ENCODE data around the gene LGALS13. TPM values are rescaled to one million over a fixed set of nuclear protein-coding genes. Genes with fewer than 3 reads are reported as not detected.

LGALS13 gene
- total RNA-seq, 1 experiment from 2014 or later: not detected

GRCh38 chr19:39607021-39607420 is 4.7 kb downstream of the LGALS13 start:
- Histone ChIP-seq H4K91ac (ENCODE audit: insufficient read length, low read depth, low read length) (no peak overlapping the region), H2BK20ac (ENCODE audit: low read depth, low read length, poor library complexity, severe bottlenecking) (no peak overlapping the region), H3K4me2 (ENCODE audit: insufficient read depth, insufficient read length, low read length) (no peak overlapping the region), H3K9ac (ENCODE audit: extremely low read depth, insufficient read length, low read length) (no peak overlapping the region), H3K23ac (ENCODE audit: insufficient read length, low read depth, low read length) (no peak overlapping the region), H2BK120ac (ENCODE audit: low read depth, low read length, poor library complexity, severe bottlenecking) (no peak overlapping the region), H3K79me1 (ENCODE audit: insufficient read depth, low read depth, low read length, poor library complexity, severe bottlenecking) (no peaks in the 10 kb centered on the region), H3T11ph (ENCODE audit: low read length) (no peak overlapping the region), H3K18ac (ENCODE audit: insufficient read length, low read depth, low read length) (no peak overlapping the region), H3K4ac (ENCODE audit: low read depth, low read length) (no peak overlapping the region), H2AFZ (ENCODE audit: low read length) (no peak overlapping the region), H2BK15ac (ENCODE audit: low read depth, low read length) (no peak overlapping the region), H3K9me3 (ENCODE audit: control insufficient read depth, low read depth, low read length) (no peaks in the 10 kb centered on the region), H4K5ac (ENCODE audit: insufficient read length, low read depth, low read length) (no peak overlapping the region), H2AK5ac (ENCODE audit: insufficient read length, low read length) (no peak overlapping the region), H3K14ac (ENCODE audit: insufficient read depth, low read length) (no peak overlapping the region), H3K79me2 (ENCODE audit: insufficient read depth, low read length) (no peaks in the 10 kb centered on the region), H2BK12ac (ENCODE audit: insufficient read length, low read depth, low read length) (no peak overlapping the region), H3K56ac (ENCODE audit: insufficient read length, low read depth, low read length) (no peak overlapping the region), H4K8ac (replicated peaks; ENCODE audit: insufficient read length, low read depth, low read length) (no peak overlapping the region), H2BK5ac (ENCODE audit: insufficient read length, low read length) (no peak overlapping the region), H4K20me1 (ENCODE audit: control insufficient read depth, insufficient read depth, insufficient read length) (no peaks in the 10 kb centered on the region), H3K4me1 (ENCODE audit: insufficient read depth, low read length) (peaks cover 3% of the 10 kb centered on the region; the same call in 1 of the 2 replicates), H3K23me2 (ENCODE audit: insufficient read length, low read depth, low read length, poor library complexity, severe bottlenecking) (no peaks in the 10 kb centered on the region), H3K27me3 (ENCODE audit: insufficient read depth, low read length) (no peaks in the 10 kb centered on the region), H3K27ac (ENCODE audit: insufficient read length, low read depth, low read length) (no peak overlapping the region)
- no CpG with 5 or more reads among the region's 9 CpGs for WGBS (ENCODE audit: extremely low coverage, insufficient read length, low lambda C conversion rate)
- no peak overlapping the region for H3K4me3 Mint-ChIP-seq
- peaks cover 8% of the 10 kb centered on the region for H3K27me3 Mint-ChIP-seq (ENCODE audit: low read depth)
- peaks cover 3 to 4% of the 10 kb centered on the region in 2 experiments; a peak in 3 of 5 replicates for H3K9me3 Mint-ChIP-seq
- H3K36me3 Mint-ChIP-seq (ENCODE audit: insufficient read depth in 1 of 3, low read depth in 3 of 3): no peaks in the 10 kb centered on the region
- TF ChIP-seq, protein P1, sequence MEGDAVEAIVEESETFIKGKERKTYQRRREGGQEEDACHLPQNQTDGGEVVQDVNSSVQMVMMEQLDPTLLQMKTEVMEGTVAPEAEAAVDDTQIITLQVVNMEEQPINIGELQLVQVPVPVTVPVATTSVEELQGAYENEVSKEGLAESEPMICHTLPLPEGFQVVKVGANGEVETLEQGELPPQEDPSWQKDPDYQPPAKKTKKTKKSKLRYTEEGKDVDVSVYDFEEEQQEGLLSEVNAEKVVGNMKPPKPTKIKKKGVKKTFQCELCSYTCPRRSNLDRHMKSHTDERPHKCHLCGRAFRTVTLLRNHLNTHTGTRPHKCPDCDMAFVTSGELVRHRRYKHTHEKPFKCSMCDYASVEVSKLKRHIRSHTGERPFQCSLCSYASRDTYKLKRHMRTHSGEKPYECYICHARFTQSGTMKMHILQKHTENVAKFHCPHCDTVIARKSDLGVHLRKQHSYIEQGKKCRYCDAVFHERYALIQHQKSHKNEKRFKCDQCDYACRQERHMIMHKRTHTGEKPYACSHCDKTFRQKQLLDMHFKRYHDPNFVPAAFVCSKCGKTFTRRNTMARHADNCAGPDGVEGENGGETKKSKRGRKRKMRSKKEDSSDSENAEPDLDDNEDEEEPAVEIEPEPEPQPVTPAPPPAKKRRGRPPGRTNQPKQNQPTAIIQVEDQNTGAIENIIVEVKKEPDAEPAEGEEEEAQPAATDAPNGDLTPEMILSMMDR (conservative IDR thresholded peaks at IDR 0.05): no peak
- no peak overlapping the region for H3K27ac Mint-ChIP-seq
- H3K4me1 Mint-ChIP-seq: peaks cover 9 to 11% of the 10 kb centered on the region in 2 experiments
- DNase-seq: no peak
